IPS-NIHi7 (cell line): ENCODE results near the gene SMC1A.
"Not testable (repeated sequence)": the region's sequence is repeated elsewhere in the genome, so short reads cannot be mapped to it uniquely, and the experiment has no call there.

ENCODE experiments used
- DNase-seq: peaks from one replicate; pipeline ENCODE4 v3.0.0; 2012; ENCODE audit warnings: mixed read lengths; ENCODE audit errors: extremely low spot score

Gene SMC1A

GRCh38 chrX:53422086-53422860 is at the start of gene SMC1A:
Gene SMC1A (minus strand): TSS chrX:53422654. CDS start chrX:53422600, 54 bp downstream.
- peak; percentile 90 for DNase-seq

GRCh38 chrX:53471346-53471745 is 48.9 kb upstream of the SMC1A start:
- DNase-seq, result no peak

DNA sequence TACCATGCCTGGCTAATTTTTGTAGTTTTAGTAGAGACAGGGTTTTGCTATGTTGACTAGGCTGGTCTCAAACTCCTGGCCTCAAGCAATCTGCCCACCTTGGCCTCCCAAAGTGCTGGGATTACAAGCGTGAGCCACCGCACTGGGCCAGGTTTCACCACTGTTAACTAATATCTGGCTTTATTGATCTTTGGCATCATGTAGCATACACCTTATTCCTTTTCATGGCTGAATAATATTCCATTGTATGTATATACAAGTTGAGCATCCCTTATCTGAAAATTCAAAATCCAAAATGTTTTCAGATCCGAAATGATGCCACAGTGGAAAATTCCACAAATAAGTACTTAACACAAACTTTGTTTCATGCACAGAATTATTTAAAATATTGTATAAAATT is 46.2 kb upstream of the SMC1A start:
- DNase-seq, result not testable (repeated sequence)

DNA sequence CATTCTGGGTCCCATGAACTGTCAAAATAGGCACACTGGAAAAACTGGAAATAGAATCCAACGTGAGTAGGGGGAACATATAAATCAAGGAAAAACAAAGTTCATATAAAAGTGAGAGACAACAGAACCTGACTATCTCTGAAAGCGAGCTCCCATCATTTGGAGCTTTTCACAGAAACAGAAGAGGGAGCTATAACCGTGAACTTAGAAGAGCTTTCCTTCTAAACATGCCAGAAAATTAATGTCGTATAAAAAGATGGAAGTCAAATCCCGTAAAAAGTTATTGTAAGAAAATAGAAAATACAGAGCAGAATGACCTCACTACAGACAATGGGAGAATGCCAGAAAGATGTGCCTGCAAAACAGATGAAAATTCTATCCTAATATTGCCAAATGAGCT is 35.6 kb upstream of the SMC1A start:
- no peak for DNase-seq

DNA sequence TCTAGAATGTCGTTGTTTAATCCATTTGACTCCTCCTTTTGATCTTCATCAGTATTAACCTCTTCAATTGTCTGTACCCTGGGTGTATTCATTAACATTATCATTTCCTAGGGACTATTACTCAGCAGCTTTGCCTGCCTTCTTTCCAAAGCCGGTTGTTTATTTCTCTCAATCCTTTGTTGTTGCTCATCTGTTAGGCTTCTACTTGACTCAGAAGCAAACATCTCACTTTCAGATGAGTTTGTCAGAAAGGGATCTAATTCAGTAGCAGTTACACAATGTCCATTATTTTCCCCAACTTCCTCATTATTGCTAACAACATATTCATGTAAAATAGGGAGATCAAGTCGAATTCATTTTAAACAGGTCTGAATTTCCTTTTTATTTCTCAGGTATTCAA is 33.8 kb upstream of the SMC1A start:
- no peak for DNase-seq

DNA sequence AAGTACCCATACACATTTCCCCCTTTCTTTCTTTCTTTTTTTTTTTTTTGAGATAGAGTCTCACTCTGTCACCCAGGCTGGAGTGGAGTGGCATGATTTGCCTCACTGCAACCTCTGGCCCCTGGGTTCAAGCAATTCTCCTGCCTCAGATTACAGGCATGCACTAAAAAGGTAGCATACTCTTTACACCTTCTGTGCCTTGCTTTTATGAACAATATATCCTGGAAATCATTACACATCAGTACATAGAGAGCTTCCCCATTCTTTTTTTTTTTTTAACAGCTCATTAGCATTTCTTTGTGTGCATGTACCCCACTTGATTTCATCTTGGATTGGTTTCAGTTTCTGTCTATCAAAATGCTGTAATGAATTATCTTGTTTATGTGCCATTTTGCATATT is 30.4 kb upstream of the SMC1A start:
- DNase-seq, result no peak

DNA sequence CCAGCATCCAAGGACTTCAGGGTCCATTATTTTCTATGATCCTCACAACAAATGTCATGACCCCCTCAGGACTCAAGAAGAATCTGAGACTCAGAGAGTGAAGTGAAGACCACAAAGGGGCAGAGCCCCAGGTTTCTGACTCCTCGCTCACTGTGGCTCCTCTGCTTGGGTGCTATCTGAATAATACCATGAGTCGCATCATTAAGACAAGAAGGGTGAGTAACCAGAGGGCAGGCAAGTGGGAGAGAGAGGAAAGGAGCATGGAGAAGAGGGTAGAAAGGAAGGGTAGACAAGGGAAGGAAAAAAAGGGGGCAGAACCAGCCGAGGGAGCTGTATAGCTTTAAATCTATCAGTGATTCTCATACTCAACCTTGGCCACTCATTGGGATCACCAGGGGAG is 27.2 kb upstream of the SMC1A start:
- DNase-seq, result no peak

- DNase-seq, result no peak
Measured at GRCh38 chrX:53447441-53447840, 25.0 kb upstream of the SMC1A start.

- DNase-seq, result peak; percentile 44
Measured at GRCh38 chrX:53445977-53446376, 23.5 kb upstream of the SMC1A start.

DNA sequence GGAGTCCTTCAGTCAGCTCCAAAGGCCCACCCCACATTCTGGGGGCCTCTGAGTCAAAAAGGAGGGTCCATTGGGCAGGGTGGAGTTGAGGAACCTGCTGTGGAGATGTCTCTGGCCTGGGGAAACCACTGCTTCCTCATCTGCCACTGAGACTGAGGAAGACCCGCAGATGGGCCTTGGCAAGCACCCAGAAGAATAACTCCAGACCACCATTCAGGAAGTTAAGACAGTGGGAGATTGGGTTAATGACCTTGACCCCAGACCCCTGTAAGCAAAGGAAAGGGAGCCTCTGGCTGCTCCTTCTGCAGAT is 19.8 kb upstream of the SMC1A start:
- DNase-seq, result no peak

DNA sequence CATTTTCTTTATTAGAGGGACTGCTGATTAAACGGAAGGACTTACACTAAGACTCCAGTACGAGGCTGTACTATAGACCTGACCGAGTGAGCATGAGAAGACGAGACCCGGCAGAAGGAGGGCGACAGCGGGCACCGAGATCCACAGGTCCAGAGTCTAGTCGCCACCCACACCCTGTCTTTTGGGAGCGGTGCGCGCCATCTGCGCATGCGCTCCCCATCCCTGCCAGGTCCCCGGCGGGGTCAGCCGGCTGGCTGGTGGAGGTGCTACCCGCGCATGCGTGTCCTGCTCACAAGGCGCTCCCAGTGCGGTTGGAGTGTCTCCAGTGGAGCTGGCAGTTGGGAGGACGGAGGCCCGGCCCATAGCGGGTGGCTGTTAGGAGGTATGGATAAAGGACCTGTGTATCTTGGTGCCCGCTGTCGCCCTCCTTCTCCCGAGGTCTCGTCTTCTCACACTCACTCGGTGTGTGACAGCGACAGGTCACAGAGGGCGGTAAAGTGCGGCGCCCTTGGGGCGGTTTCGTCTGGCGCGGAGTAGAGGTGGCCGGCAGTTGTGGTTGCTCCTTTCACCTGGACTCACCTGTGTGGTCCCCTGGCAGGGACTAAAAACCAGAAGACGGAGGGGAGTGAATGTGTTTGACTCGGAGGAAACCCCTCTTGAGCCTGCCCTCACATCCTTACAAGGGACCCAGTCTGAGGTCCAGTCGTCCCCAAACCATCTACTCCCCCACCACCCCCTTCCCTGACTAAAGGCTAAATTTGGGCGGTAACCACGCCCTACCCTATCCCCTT is 19.3 kb upstream of the SMC1A start:
- peak; percentile 90 for DNase-seq

DNA sequence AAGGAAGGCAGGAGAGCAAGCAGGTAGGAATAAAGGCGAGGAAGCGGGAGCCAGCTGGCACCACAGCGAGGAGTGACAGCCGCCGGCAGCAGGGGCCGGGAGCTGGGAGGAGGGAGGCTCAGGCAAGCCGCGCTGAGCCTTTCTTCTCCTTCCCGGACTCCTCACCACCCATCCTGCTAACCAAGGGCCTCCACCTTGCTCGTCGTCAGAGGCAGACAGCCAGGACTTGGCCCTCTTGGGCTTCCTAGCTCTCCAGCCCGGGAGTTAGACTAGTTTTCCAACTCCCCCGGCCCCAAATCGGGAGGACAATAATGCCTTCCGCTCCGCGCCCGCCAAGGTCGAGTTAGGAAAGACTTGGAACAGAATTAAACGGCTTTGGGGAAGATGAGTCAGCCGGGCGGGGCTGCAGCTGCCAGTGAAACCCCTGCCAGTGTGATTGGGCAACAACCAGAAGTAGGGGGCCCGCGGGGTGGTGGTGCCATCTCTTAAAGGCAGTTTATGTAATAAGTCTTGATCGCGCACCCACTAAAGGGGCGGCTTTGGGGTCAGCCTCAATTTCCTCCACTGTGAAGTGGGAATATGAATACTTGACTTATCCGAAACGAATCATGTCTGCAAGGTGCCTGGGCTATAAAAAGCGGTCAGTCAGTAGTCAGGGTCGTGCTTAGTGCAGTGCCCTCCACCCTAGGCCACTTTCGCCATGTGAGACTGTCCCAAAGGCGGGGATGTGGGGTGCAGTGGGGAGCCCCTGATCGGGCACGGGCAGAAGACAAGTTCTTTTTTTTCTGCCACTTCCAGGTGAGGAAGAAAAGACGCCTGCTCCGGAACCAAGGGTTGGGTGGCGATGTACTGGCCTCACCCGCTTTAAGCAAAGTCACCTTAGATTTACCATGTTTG is 18.4 kb upstream of the SMC1A start:
- no peak for DNase-seq

GRCh38 chrX:53440101-53440500 is 17.6 kb upstream of the SMC1A start:
- no peak for DNase-seq

- no peak for DNase-seq
Measured at GRCh38 chrX:53438832-53439230, 16.4 kb upstream of the SMC1A start.

- DNase-seq, result no peak
Measured at GRCh38 chrX:53438174-53438831, 15.8 kb upstream of the SMC1A start.

DNA sequence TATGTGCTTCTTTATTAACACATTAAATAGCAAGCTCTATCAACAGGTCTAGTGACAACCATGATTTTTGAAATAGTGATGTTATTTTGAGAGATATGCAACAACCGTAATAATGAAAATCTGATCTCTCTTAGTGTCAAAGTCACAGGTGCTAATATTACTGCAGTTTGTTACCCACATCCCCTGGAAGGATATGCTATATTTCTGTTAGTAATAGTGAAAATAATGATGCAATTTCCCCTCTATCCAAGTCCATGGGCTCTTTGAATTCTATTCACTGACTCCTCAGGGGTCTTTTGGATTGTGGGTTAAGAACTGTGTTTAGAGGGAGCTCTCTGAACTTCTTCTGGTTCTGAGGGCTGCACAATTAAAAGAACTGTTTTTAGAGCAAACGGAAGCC is 14.8 kb upstream of the SMC1A start:
- DNase-seq, result no peak

DNA sequence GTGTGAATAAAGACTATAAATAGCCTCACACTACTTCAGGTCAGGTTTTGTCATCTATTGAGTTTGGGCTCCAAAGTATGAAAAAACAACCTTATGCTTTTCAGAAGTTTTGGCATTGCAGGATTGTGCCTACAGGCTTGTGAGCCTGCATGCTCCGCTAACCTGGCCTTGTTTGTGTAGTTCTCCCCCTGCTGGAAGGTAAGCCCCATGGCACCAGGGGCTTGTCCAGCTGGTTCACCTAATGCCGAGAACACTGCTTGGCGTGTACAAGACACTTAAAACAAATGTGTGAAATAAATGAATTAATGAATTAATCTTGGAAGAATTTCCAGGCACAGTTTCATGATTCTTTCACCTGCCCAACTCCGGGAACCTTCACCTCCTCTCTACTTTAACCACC is 13.5 kb upstream of the SMC1A start:
- DNase-seq, result peak; percentile 48

GRCh38 chrX:53433651-53434639 is 11.5 kb upstream of the SMC1A start, which contains the start of gene HSD17B10:
Gene HSD17B10 (minus strand): TSS chrX:53434370. CDS start chrX:53434345, 25 bp downstream.
- peak; percentile 88 for DNase-seq

DNA sequence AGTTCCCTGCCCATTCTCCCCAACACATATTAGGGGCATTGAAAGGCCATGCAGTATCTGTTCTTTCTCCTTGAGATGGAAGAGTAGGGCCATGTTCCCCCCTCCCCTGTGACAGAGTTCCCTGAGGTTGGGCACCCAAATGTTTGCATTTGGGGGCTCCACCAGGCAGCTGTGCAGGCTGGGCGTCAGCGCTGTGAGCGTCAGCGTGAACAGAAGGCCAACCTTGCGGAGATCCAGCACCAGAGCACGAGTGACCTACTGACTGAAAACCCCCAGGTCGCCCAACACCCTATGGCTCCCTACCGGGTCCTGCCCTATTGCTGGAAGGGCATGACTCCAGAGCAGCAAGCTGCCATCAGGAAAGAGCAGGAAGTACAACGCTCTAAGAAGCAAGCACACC is 7.8 kb upstream of the SMC1A start:
- no peak for DNase-seq

GRCh38 chrX:53429755-53430154 is 7.3 kb upstream of the SMC1A start:
- no peak for DNase-seq
